Activated CD8-positive, alpha-beta T cell treated with anti-CD3 and anti-CD28 coated beads, Interleukin-2, amount 10 ng/mL, durations not matched to agents 7 days and 5 days (primary cell): Measurements from ENCODE around the gene PPIP5K2. TPM values are rescaled to one million over a fixed set of nuclear protein-coding genes. Genes with fewer than 3 reads are reported as not detected.

Experiments used
- ATAC-seq: fragments of 150-1000 bp; cut with Tn5 transposase; one replicate; pipeline ENCODE4 v1.10.0; 2021; ENCODE audit warnings: moderate library complexity
- CTCF ChIA-PET: fragments of 350-600 bp; sonication (Branson Sonifier 250); formaldehyde crosslinking; loops from one replicate; lab custom pipeline; 2021; ENCODE audit warnings: antibody characterized with exemption; lab: Charles Lee
- POLR2A ChIA-PET: fragments of 350-600 bp; sonication (Branson Sonifier 250); formaldehyde crosslinking; loops from one replicate; lab custom pipeline; 2021; ENCODE audit warnings: antibody characterized with exemption; lab: Charles Lee
- DNase-seq: peaks from one replicate; pipeline ENCODE4 v3.0.0-alpha.2; 2020
- H3K27ac Mint-ChIP-seq: one replicate; pipeline ENCODE4 v1.8.0; 2021; ENCODE audit warnings: mild to moderate bottlenecking, mixed read lengths
- H3K27me3 Mint-ChIP-seq: one replicate; pipeline ENCODE4 v1.8.0; 2021; ENCODE audit warnings: low read depth, mixed read lengths
- H3K36me3 Mint-ChIP-seq: one replicate; pipeline ENCODE4 v1.8.0; 2021; ENCODE audit warnings: low read depth, mixed read lengths
- H3K4me1 Mint-ChIP-seq: one replicate; pipeline ENCODE4 v1.8.0; 2021; ENCODE audit warnings: low read depth, mixed read lengths
- H3K4me3 Mint-ChIP-seq: one replicate; pipeline ENCODE4 v1.8.0; 2021; ENCODE audit warnings: mild to moderate bottlenecking, mixed read lengths
- H3K9me3 Mint-ChIP-seq: one replicate; pipeline ENCODE4 v1.8.0; 2022; ENCODE audit warnings: mixed read lengths; ENCODE audit not compliant: insufficient read depth
- total RNA-seq, 2 experiments: library from RNA; stranded (reverse); gene quantifications; one replicate each; pipeline ENCODE4 v1.2.3, GENCODE V29; 2021

PPIP5K2 gene
- total RNA-seq, 2 experiments from 2014 or later = 65.7 to 68.2 TPM

DNA sequence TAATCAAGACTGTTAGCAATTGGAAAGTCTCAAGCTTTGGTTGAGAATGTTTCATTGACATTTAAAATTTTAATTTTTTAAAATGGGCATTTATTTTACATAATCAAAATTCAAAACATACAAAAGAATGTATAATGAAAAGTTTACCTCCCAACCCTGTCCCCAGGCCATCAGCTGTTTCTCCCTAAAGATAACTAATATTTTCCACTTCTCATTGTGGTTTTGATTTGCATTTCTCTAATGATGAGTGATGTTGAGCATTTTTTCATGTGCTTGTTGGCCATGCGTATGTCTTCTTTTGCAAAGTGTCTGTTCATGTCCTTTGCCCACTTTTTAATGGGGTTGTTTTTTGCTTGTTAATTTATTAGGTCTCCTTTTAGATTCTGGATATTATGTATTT lies 127.0 kb downstream of the PPIP5K2 start:
- POLR2A ChIA-PET = no interaction called here
- no peak for ATAC-seq
- Mint-ChIP-seq H3K9me3 (no peaks in the 10 kb centered on the region), H3K4me1 (peaks cover 12% of the 10 kb centered on the region), H3K36me3 (no peaks in the 10 kb centered on the region), H3K27ac (no peak overlapping the region), H3K27me3 (peaks cover 54% of the 10 kb centered on the region), H3K4me3 (no peak overlapping the region)
- CTCF ChIA-PET = interaction anchor here (1.3 to 1.4 kb wide), 2 partner anchors 11 to 228 kb away, joined by 3 to 4 read pairs; partner anchors contain the start of gene MACIR
- DNase-seq = no peak

DNA sequence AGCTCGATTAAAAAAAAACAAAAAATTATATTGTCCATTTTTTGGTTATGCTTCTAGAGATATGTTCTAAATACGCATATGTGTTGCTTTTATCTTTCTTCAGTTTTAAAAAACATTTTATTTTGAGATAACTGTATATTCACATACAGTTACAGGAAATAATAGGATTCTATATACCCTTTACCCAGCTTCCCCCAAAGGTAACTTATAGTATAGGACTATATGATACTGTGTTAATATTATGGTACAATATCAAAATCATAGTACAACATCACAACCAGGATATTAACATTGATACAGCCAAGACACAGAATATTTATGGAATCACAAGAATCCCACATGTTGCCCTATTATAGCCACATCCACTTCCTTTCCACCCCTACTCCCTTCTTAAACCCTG lies 129.0 kb downstream of the PPIP5K2 start:
- H3K27me3 Mint-ChIP-seq = peaks cover 49% of the 10 kb centered on the region
- H3K4me1 Mint-ChIP-seq = peaks cover 12% of the 10 kb centered on the region
- no peaks in the 10 kb centered on the region for H3K9me3 Mint-ChIP-seq
- no peak overlapping the region for H3K27ac Mint-ChIP-seq
- H3K36me3 Mint-ChIP-seq = no peaks in the 10 kb centered on the region
- H3K4me3 Mint-ChIP-seq = no peak overlapping the region
- ChIA-PET CTCF (no interaction called here), POLR2A (no interaction called here)
- ATAC-seq (no peak), DNase-seq (no peak)

DNA sequence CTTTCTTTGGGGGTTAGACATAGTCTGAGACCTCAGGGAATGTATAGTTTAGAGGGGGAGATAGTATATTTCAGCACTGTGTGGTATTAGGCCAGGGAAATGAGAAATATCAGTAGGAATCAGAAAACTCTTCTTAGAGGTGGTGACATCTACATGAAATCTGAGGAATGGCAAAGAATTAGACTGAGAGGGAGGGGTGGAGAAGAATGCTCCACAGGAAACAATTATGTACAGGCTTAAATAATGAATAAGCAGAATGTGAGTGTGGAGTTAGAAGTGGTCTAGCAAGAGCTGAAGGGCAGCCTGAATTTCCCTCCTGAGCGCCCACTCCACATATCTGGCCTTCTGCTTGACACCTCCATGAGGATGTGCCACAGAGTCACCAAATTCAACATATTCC lies 134.8 kb downstream of the PPIP5K2 start:
- Mint-ChIP-seq H3K27ac (no peak overlapping the region), H3K27me3 (peaks cover 25% of the 10 kb centered on the region), H3K36me3 (no peaks in the 10 kb centered on the region), H3K4me3 (no peak overlapping the region), H3K4me1 (peaks cover 9% of the 10 kb centered on the region), H3K9me3 (no peaks in the 10 kb centered on the region)
- POLR2A ChIA-PET = no interaction called here
- DNase-seq = no peak
- ATAC-seq = no peak
- CTCF ChIA-PET = no interaction called here

DNA sequence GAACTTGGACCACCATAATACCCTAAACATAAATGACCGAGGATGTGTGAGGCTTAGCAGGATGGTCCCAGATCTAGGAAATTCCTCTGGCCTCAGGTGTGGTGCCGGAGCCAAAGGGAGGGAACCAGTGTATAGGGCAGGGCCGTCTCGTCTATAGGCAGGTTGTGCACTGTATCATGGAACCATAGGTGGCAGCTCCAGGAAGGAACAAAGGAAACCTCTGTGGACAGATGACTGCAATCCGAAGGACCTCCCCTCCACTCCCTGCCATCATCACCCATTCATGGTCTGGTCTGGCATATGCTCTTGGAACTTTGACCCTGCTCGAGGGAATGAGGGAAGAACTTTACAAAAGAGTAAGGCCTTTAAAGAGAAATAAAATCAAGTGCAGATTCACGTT lies 135.6 kb downstream of the PPIP5K2 start:
- ChIA-PET POLR2A (no interaction called here), CTCF (interaction anchor here (1.0 kb wide), 1 partner anchor 31 kb away, joined by 5 read pairs; no protein-coding TSS in a partner anchor)
- Mint-ChIP-seq H3K9me3 (no peaks in the 10 kb centered on the region), H3K4me3 (no peak overlapping the region), H3K27ac (no peak overlapping the region), H3K4me1 (peaks cover 14% of the 10 kb centered on the region), H3K36me3 (no peaks in the 10 kb centered on the region), H3K27me3 (peaks cover 24% of the 10 kb centered on the region)
- ATAC-seq (no peak), DNase-seq (no peak)

DNA sequence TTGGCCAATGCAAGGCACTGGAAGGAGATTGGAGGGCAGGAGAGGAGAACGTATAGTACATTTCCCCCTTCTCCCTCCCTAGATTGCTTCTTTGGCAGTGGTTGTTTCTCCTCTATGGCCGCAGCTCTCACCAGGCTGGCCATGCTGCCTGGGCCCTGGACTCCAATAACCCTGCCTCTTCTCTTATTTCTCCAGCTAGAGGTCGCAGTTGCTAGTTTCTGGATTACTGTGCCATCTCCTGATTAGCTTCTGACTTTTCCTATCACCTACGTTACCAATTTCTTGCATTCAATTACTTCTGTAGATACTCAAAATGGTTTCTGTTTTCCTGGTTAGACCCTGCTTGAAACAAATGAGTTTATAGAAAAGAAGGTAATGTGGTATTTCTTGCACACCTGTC lies 136.1 kb downstream of the PPIP5K2 start:
- no peak for DNase-seq
- POLR2A ChIA-PET = no interaction called here
- Mint-ChIP-seq H3K9me3 (no peaks in the 10 kb centered on the region), H3K4me1 (peaks cover 19% of the 10 kb centered on the region), H3K27ac (no peak overlapping the region), H3K27me3 (peaks cover 24% of the 10 kb centered on the region), H3K4me3 (no peak overlapping the region), H3K36me3 (peaks cover under 1% of the 10 kb centered on the region)
- CTCF ChIA-PET = interaction anchor here (0.9 to 1.0 kb wide), 2 partner anchors 32 to 219 kb away, joined by 3 to 5 read pairs; no protein-coding TSS in a partner anchor
- no peak for ATAC-seq

DNA sequence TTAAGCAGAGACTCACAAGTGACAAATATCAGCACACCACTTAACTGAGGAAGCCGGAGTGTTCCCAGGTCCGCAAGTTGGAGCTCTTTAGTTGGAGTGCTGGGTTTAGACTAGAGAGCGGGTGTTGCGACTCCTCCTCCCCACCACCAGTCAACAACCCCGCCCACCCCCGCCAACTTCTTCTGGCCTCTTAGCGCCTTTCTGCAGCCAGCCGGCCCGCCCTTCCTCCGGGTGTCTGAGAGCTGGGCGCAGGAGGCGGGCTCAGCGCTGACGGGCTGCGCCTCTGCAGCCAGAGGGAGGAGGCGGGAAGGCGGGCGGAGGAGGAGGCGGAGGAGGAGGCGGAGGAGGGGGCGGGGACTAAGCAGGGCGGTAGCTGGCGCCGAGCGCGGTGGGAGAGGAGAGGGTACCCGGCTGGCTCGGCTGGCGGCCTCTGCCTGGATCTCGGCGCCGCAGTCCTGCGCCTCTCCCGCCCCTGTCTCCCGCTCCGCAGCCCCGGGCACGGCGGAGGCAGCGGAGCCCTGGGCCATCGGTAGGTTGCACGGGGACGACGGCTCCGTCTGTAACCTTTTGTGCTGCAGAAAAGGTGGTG lies 138.4 kb downstream of the PPIP5K2 start, which contains the start of gene MACIR:
MACIR (plus strand) TSS at position 396 of the 589 bp plus-strand sequence. CDS start 17,157 bp downstream, outside the sequence.
- Mint-ChIP-seq H3K4me3 (peak within 1 kb of the TSS; percentile 85), H3K27ac (peak within 1 kb of the TSS; percentile 78), H3K4me1 (peaks cover 30% of the 10 kb centered on the region), H3K9me3 (no peaks in the 10 kb centered on the region), H3K27me3 (peaks cover 21% of the 10 kb centered on the region), H3K36me3 (peaks cover 4% of the 10 kb centered on the region)
- ATAC-seq (peak; percentile 97), DNase-seq (peak; percentile 97)
- POLR2A ChIA-PET = interaction anchor here (0.9 to 1.2 kb wide), 3 partner anchors 10 to 138 kb away, joined by 3 to 11 read pairs (median 3); partner anchors contain the start of genes GIN1 and PPIP5K2
- CTCF ChIA-PET = interaction anchor here (1.0 to 2.0 kb wide), 7 partner anchors 12 to 477 kb away, joined by 3 to 9 read pairs (median 5); no protein-coding TSS in a partner anchor

DNA sequence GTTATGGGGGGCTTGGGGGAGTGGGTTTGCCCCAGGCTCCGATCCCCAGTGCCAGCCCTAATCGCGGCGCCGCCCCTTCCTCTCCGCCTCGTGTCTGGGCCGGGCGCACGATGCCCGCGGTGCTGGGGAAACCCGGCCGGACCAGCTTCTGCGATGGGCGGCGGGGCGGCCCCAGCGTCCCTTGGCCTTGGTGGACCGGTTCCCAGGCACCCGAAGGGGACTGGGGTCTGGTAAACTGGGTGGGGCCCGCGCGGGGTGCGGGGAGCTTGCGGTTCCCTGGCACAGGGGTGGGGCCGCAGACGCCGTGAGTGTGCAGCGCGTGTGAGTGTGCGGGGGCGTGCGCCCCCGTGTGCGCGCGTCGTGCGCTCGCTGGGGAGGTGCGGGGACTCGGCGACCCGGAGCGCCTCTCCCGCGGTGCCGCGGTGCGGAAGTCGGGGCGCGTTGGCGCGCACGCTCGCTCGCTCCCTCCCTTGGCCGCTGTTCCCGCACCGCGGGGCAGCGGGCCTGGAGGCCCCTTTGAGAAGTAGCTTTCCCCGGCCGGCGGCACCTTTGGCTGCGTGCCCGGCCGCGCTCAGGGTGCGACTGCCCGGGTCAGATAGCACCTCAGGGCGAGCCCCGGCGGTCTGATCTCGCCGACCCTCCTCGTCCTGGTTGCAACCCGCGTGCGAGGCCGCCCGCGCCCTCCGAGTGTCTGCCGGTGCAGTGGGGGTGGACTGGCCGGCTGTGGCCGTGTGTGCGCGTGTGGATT lies 139.0 kb downstream of the PPIP5K2 start:
- DNase-seq (peak; percentile 70), ATAC-seq (peak; percentile 56)
- Mint-ChIP-seq H3K36me3 (peaks cover 4% of the 10 kb centered on the region), H3K4me1 (peaks cover 30% of the 10 kb centered on the region), H3K27me3 (peaks cover 21% of the 10 kb centered on the region), H3K9me3 (no peaks in the 10 kb centered on the region), H3K4me3 (peak overlapping the region; percentile 85), H3K27ac (peak overlapping the region; percentile 76)
- POLR2A ChIA-PET = interaction anchor here (0.6 to 1.4 kb wide), 7 partner anchors 9 to 139 kb away, joined by 3 to 11 read pairs (median 3); partner anchors contain the start of genes GIN1 and PPIP5K2
- CTCF ChIA-PET = interaction anchor here (0.7 to 2.0 kb wide), 11 partner anchors 12 to 478 kb away, joined by 3 to 9 read pairs (median 4); no protein-coding TSS in a partner anchor

DNA sequence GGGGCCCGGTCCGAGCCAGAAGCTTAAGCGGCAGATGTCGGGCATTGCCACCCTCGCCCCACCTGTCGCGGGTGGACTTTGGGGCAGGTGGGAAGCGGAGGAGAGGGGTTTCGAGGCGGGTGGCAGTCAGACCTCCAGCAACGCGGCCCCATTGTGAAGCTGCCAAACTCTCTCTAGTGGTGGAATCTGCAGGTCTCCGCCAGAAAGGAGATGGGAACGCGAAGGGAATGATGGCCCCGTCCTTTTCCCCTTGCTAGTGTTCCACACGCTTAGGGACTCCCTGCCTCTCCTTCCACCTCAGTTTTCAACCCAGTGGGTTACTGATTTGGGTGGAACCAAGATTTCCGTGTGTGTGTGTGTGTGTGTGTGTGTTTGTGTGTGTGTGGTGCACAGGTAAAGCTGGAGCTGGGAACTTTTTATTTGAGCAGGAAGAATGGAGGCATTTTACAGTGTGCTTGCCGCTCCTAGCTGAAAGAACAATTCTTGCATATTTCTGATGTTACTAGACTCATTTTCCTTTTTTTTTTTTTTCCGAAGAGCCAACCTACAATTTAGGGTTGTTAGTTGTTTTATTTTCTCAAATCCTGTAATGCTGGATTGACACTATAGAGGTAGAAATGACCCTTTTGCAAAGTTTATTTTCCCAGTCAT lies 139.7 kb downstream of the PPIP5K2 start:
- ATAC-seq (no peak), DNase-seq (peak; percentile 27)
- peaks cover 30% of the 10 kb centered on the region for H3K4me1 Mint-ChIP-seq
- peaks cover 4% of the 10 kb centered on the region for H3K36me3 Mint-ChIP-seq
- peak overlapping the region; percentile 76 for H3K27ac Mint-ChIP-seq
- CTCF ChIA-PET = interaction anchor here (0.7 to 1.3 kb wide), 5 partner anchors 12 to 99 kb away, joined by 3 to 6 read pairs (median 3); no protein-coding TSS in a partner anchor
- peak overlapping the region; percentile 85 for H3K4me3 Mint-ChIP-seq
- H3K27me3 Mint-ChIP-seq = peaks cover 19% of the 10 kb centered on the region
- H3K9me3 Mint-ChIP-seq = no peaks in the 10 kb centered on the region
- POLR2A ChIA-PET = interaction anchor here (0.9 to 1.4 kb wide), 3 partner anchors 13 to 139 kb away, joined by 3 to 5 read pairs (median 3); partner anchors contain the start of genes GIN1 and PPIP5K2

DNA sequence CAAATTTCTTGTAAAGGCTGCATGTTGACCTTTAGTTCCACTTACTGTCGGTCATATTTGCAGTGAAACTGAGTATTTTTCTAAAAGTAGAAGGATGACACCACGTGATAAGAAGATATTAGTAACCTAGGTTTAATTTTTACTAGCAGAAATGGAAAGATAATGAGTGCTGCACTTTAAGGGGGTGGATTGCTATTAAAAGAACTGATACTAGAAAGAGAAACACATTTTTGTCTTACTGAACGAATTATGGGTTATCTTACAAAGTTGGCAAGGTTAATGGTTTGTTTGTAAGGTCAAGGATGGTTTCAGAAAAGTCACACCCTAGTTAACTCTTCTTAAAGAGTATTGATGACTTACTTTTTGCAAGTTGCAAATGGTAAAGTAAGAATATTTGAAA lies 140.8 kb downstream of the PPIP5K2 start:
- H3K4me3 Mint-ChIP-seq = no peak overlapping the region
- no peak overlapping the region for H3K27ac Mint-ChIP-seq
- DNase-seq (no peak), ATAC-seq (no peak)
- peaks cover 4% of the 10 kb centered on the region for H3K36me3 Mint-ChIP-seq
- H3K4me1 Mint-ChIP-seq = peaks cover 30% of the 10 kb centered on the region
- POLR2A ChIA-PET = no interaction called here
- H3K27me3 Mint-ChIP-seq = peaks cover 17% of the 10 kb centered on the region
- H3K9me3 Mint-ChIP-seq = no peaks in the 10 kb centered on the region
- CTCF ChIA-PET = interaction anchor here (0.9 kb wide), 1 partner anchor 36 kb away, joined by 3 read pairs; no protein-coding TSS in a partner anchor
